Measurements from ENCODE around the gene LCN12.

GRCh38 chr9:136945333-136946227 is 6.5 kb upstream of the LCN12 start:
- TF ChIP-seq CTCF (IDR thresholded peaks at IDR 0.05) (no peak), POLR2A (IDR thresholded peaks at IDR 0.05) (no peak)

Measured in Peyer's patch (tissue), 4 donors.